GM18505 (cell line): ENCODE results near the gene SPANXD.
"Not testable (repeated sequence)": the region's sequence is repeated elsewhere in the genome, so short reads cannot be mapped to it uniquely, and the experiment has no call there.

Experiments used
- ATAC-seq: cut with Tn5 transposase; IDR thresholded peaks from one replicate; pipeline ENCODE4 v1.9.1; 2021; ENCODE audit not compliant: unreplicated experiment
- POLR2A ChIP-seq: IDR thresholded peaks from 4 replicates; pipeline ENCODE4 v1.6.1; 2011; ENCODE audit warnings: borderline replicate concordance; ENCODE audit not compliant: insufficient read depth, insufficient read length; ENCODE audit errors: extremely low read depth

SPANXD gene

DNA sequence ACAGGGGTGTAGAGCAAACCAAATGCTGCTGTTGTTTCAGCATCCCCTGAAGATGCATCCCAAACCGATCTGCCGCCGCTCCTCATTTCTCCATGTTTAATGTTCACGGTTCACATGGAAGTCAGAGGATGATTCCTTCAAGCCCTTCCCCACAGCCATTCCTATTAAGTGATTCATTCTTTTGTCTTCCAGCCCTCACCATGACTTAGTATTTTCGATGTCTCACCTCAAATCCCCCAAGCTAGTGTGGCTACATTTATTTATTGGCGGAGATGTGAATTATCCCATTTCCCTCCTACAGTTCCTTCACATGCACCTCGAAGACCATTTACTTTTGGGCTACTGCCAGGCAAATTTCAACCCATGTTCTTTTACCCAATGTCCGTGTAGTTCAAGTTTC, at the start of gene SPANXD:
Gene SPANXD (minus strand): TSS at position 101 of the 400 bp plus-strand sequence. CDS start 334 bp downstream, outside the sequence.
- ATAC-seq: not testable (repeated sequence)

DNA sequence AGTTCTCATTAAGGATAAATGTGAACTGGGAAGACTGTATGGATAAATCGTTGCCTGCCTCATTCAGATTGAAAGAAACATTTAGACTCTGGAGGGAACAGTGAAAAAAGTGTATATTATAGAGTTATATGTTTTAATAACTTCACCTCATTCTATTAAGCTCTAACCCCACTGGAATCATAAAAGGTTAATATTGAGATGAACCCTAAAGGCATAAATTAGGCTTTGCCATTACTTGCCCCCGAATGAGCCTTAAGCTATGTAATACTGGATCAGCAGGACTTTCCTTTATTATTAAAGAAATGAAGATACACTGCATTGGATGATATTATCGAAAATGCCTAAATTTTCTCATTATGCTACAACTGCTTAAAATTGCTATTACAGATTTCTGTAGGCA, 44.1 kb upstream of the SPANXD start:
- ATAC-seq: no peak
- no peak for TF ChIP-seq POLR2A

- no peak for ATAC-seq
- TF ChIP-seq POLR2A: no peak
Observed at GRCh38 chrX:141736656-141737055, 38.1 kb upstream of the SPANXD start.

DNA sequence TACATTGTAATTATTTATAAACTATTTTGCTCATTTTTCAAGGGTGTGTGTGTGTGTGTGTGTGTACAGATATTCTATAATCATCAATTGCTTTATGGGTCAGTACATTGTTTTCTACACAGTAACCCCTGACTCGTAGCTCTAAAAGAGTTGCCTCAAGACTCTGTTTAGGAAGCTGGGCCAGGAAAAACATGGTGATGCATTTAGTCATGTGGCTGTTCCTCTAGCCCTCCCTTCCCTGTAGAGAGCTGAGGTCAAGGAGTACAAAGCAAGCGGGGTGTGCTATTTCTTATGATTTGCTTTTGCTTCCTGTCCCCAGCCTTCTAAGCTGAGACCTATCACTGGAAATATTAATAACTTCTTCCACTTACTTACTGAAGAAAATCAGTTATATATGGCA, 34.8 kb upstream of the SPANXD start:
- TF ChIP-seq POLR2A: no peak
- no peak for ATAC-seq

- no peak for TF ChIP-seq POLR2A
- no peak for ATAC-seq
Observed at GRCh38 chrX:141732031-141732430, 33.5 kb upstream of the SPANXD start.

- ATAC-seq: no peak
- TF ChIP-seq POLR2A: no peak
Observed at GRCh38 chrX:141724186-141724585, 25.6 kb upstream of the SPANXD start.

DNA sequence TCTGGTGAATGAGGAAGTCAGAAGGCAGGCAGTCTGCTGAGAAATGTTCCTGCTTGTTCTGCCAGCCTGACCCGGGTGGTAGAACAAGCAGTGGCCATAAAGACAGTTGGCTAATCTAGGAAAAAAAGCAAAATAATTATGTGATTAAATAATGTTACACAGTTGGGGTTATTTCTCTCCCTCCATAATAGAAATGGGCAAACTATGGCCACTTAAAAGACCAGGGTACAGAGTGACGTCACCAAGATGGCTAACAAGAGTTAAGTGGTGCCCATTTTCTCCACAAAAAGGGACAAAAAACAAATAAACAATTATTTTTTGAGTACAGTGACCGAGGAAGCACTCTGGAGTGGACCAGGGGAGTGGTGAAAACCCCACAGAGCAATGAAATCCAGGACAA, 16.1 kb upstream of the SPANXD start:
- no peak for TF ChIP-seq POLR2A
- no peak for ATAC-seq

- no peak for ATAC-seq
- TF ChIP-seq POLR2A: no peak
Observed at GRCh38 chrX:141701072-141701471, 2.5 kb upstream of the SPANXD start.

- ATAC-seq: no peak
- no peak for TF ChIP-seq POLR2A
Observed at GRCh38 chrX:141673946-141674345, 24.6 kb downstream of the SPANXD start.

DNA sequence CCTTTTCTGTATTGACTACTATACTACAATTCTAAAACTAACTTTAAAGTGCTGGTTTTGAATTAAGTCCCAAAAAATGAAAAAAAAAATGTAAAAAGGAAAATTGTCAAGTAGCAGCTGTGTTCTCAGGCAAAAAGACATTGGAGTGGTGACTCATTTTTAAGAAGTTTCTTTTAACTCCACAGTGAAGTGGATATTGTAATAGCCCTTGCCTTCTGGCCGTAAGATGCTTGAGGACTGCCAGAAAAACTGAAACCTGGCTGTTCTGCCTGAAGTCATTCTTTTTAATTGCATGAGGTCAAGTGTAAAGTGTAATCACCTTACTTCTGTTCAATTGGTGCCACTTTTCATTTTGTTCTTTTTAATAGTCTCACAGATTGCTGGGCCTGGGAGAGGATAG, 28.9 kb downstream of the SPANXD start:
- no peak for ATAC-seq
- TF ChIP-seq POLR2A: no peak

DNA sequence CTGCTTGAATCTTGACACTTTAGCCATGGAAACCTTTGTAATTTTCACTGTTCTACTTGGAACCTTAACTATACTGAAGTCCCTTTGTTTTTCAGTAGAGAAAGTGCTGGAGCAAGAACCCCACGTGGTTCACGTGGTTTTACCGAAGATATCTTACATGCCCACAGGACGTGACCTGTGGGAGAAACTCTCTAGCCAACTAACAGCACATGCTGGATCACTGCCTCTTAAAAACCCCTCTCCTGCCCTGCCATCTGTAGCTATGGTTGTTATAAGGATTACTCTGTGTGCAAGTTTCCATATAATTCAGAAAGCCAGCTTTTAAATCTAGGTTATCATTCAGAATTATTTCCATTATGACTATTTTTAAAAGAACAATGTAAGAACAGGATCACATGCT, 30.2 kb downstream of the SPANXD start:
- no peak for TF ChIP-seq POLR2A
- ATAC-seq: no peak

DNA sequence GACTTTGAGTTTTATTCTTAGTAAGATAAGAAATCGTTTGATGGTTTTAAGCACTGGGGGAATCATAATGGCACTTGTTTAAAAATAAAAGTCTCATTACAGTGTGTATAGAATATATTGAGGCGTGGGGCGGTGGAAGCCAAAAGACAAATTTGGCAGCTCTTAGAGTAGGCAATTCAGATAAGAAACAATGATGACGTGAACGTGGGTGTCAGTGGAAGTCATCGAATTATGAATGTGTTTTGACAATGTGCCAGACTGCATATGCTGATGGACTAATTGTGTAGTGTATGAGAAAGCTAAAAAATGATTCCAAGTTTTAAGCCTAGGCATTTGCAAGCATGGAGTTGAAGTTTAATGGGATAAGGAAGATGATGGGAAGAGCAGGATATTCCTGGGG, 35.8 kb downstream of the SPANXD start:
- ATAC-seq: no peak
- no peak for TF ChIP-seq POLR2A

- no peak for ATAC-seq
- TF ChIP-seq POLR2A: no peak
Observed at GRCh38 chrX:141652286-141652685, 46.3 kb downstream of the SPANXD start.
